GM15510 (cell line): ENCODE results near the gene MIA2.

ENCODE experiments used
- POLR2A ChIP-seq: IDR thresholded peaks from 3 replicates; pipeline ENCODE4 v1.6.1; 2011; ENCODE audit warnings: borderline replicate concordance; ENCODE audit not compliant: insufficient read length; ENCODE audit errors: extremely low read depth

The MIA2 gene

GRCh38 chr14:39434401-39434800 is 200.7 kb downstream of the MIA2 start:
- no peak for TF ChIP-seq POLR2A

GRCh38 chr14:39435241-39435640 is 201.5 kb downstream of the MIA2 start:
- TF ChIP-seq POLR2A = no peak
